CD8-positive, alpha-beta memory T cell (primary cell): Measurements from ENCODE around the gene TUBGCP2. TPM values are rescaled to one million over a fixed set of nuclear protein-coding genes. Genes with fewer than 3 reads are reported as not detected.

Experiments
- CTCF ChIA-PET: fragments of 350-600 bp; sonication (Branson Sonifier 250); formaldehyde crosslinking; loops from one replicate; lab custom pipeline; 2021; ENCODE audit warnings: antibody characterized with exemption; lab: Charles Lee
- POLR2A ChIA-PET: fragments of 350-600 bp; sonication (Branson Sonifier 250); formaldehyde crosslinking; loops from one replicate; lab custom pipeline; 2021; ENCODE audit warnings: antibody characterized with exemption; lab: Charles Lee
- DNase-seq, 5 donors: peaks; one replicate each; pipeline versions ENCODE4 v3.0.0 to v3.0.0-alpha.2; 2020 to 2022; ENCODE audit warnings: mixed read lengths in 1 of 5
- H3K27ac ChIP-seq: one replicate; pipeline ENCODE4 v1.7.0; 2013; ENCODE audit warnings: low read depth, mild to moderate bottlenecking, low read length, moderate library complexity
- H3K27me3 ChIP-seq: 2 replicates; pipeline ENCODE4 v1.7.0; 2013; ENCODE audit warnings: low read length, mild to moderate bottlenecking; ENCODE audit not compliant: insufficient read depth, poor library complexity, severe bottlenecking
- H3K36me3 ChIP-seq: 2 replicates; pipeline ENCODE4 v1.7.0; 2013; ENCODE audit warnings: mild to moderate bottlenecking, low read length, moderate library complexity; ENCODE audit not compliant: insufficient read depth
- H3K4me1 ChIP-seq: 2 replicates; pipeline ENCODE4 v1.7.0; 2013; ENCODE audit warnings: mild to moderate bottlenecking, low read length, moderate library complexity; ENCODE audit not compliant: insufficient read depth
- H3K4me3 ChIP-seq: 2 replicates; pipeline ENCODE4 v1.7.0; 2013; ENCODE audit warnings: mild to moderate bottlenecking, low read length
- H3K9me3 ChIP-seq: 2 replicates; pipeline ENCODE4 v1.7.0; 2013; ENCODE audit warnings: mild to moderate bottlenecking, low read length
- H3K27ac Mint-ChIP-seq, 8 donors: one replicate each; pipeline ENCODE4 v1.8.0; 2020 to 2021; ENCODE audit warnings: mixed read lengths in 8 of 8, mild to moderate bottlenecking in 6 of 8, inconsistent platforms in 3 of 8, moderate library complexity in 3 of 8
- H3K27me3 Mint-ChIP-seq, 2 donors: one replicate each; pipeline ENCODE4 v1.8.0; 2020 to 2021; ENCODE audit warnings: mixed read lengths in 2 of 2, mild to moderate bottlenecking in 1 of 2, moderate library complexity in 1 of 2
- H3K36me3 Mint-ChIP-seq, 3 donors: one replicate each; pipeline ENCODE4 v1.8.0; 2020 to 2021; ENCODE audit warnings: mixed read lengths in 3 of 3, inconsistent platforms in 1 of 3, mild to moderate bottlenecking in 1 of 3
- H3K4me1 Mint-ChIP-seq, 3 donors: one replicate each; pipeline ENCODE4 v1.8.0; 2020 to 2021; ENCODE audit warnings: mixed read lengths in 3 of 3, inconsistent platforms in 1 of 3, mild to moderate bottlenecking in 1 of 3
- H3K4me3 Mint-ChIP-seq, 7 donors: one replicate each; pipeline ENCODE4 v1.8.0; 2020 to 2021; ENCODE audit warnings: mixed read lengths in 7 of 7, mild to moderate bottlenecking in 6 of 7, moderate library complexity in 4 of 7, inconsistent platforms in 2 of 7
- H3K9me3 Mint-ChIP-seq, 5 donors: one replicate each; pipeline ENCODE4 v1.8.0; 2020 to 2022; ENCODE audit warnings: mixed read lengths in 5 of 5, mild to moderate bottlenecking in 3 of 5, moderate library complexity in 2 of 5, inconsistent platforms in 1 of 5
- polyA plus RNA-seq: library from polyadenylated mRNA; unstranded; fragments of 300-500 nt; fragmentation: Illumina TruSeq; gene quantifications from one replicate; pipeline ENCODE4 v1.2.3, GENCODE V29; 2021
- total RNA-seq, 2 experiments: library from RNA; stranded (reverse); gene quantifications; one replicate each; pipeline ENCODE4 v1.2.3, GENCODE V29; 2021

Gene TUBGCP2
- total and polyA plus RNA-seq, 3 experiments from 2014 or later: 39.9 to 68.1 (median 67.9) TPM

- CTCF ChIA-PET: no interaction called here
Measured at GRCh38 chr10:133347710-133348517, 39.2 kb upstream of the TUBGCP2 start.

GRCh38 chr10:133346413-133346812 lies 37.7 kb upstream of the TUBGCP2 start:
- Mint-ChIP-seq H3K4me1 (no peaks in the 10 kb centered on the region), H3K36me3 (peaks cover 0 to 1% (median 0%) of the 10 kb centered on the region in 3 donors), H3K27me3 (peaks cover 20 to 39% of the 10 kb centered on the region in 2 donors), H3K27ac (no peak overlapping the region), H3K9me3 (no peaks in the 10 kb centered on the region), H3K4me3 (no peak overlapping the region)
- DNase-seq: no peak
- H3K4me3 ChIP-seq: no peak overlapping the region
- H3K27me3 ChIP-seq: peaks cover 6% of the 10 kb centered on the region
- ChIA-PET POLR2A (no interaction called here), CTCF (no interaction called here)
- no peaks in the 10 kb centered on the region for H3K36me3 ChIP-seq
- H3K4me1 ChIP-seq: no peaks in the 10 kb centered on the region
- no peaks in the 10 kb centered on the region for H3K9me3 ChIP-seq
- no peak overlapping the region for H3K27ac ChIP-seq

More at GRCh38 chr10:133347710-133348517, 39.2 kb upstream of the TUBGCP2 start:
- Histone ChIP-seq H3K9me3 (no peaks in the 10 kb centered on the region), H3K27me3 (peaks cover 6% of the 10 kb centered on the region), H3K4me3 (no peak overlapping the region), H3K27ac (no peak overlapping the region), H3K36me3 (no peaks in the 10 kb centered on the region), H3K4me1 (no peaks in the 10 kb centered on the region)
- DNase-seq: no peak
- no peak overlapping the region for H3K4me3 Mint-ChIP-seq
- peak overlapping the region in 1 of 8 donors; percentile 68 for H3K27ac Mint-ChIP-seq
- POLR2A ChIA-PET: no interaction called here
- no peaks in the 10 kb centered on the region for H3K4me1 Mint-ChIP-seq
- H3K36me3 Mint-ChIP-seq: no peaks in the 10 kb centered on the region
- peaks cover 19 to 32% of the 10 kb centered on the region in 2 donors for H3K27me3 Mint-ChIP-seq
- no peaks in the 10 kb centered on the region for H3K9me3 Mint-ChIP-seq

DNA sequence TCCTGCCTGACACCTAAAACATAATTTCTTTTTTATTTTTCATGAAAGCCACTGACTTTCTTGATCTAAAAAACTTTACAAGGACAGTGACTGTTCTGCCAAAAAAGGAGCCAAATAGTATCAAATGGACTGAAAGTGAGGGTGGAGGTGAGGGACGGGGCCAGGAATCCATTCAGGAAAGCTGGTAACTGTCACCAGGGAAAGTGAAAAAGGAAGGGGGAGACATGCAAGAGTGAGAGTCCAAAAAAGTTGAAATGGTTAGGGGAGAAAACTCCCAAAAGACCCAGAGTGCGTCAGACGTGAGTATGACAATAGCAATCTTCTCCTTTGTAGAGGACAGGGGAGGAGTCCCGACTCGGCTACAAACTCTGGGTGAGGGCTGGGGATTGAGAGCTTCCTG lies 35.6 kb upstream of the TUBGCP2 start:
- no peaks in the 10 kb centered on the region for H3K9me3 ChIP-seq
- no peaks in the 10 kb centered on the region for H3K4me1 Mint-ChIP-seq
- peak overlapping the region in 1 of 8 donors; percentile 45 for H3K27ac Mint-ChIP-seq
- H3K4me1 ChIP-seq: no peaks in the 10 kb centered on the region
- H3K36me3 Mint-ChIP-seq: peaks cover 0 to 1% (median 0%) of the 10 kb centered on the region in 3 donors
- DNase-seq: no peak
- H3K4me3 ChIP-seq: no peak overlapping the region
- ChIA-PET CTCF (interaction anchor here (1.7 kb wide), 1 partner anchor 14 kb away, joined by 5 read pairs; no protein-coding TSS in a partner anchor), POLR2A (no interaction called here)
- peaks cover 20 to 37% of the 10 kb centered on the region in 2 donors for H3K27me3 Mint-ChIP-seq
- H3K9me3 Mint-ChIP-seq: no peaks in the 10 kb centered on the region
- H3K4me3 Mint-ChIP-seq: peak overlapping the region in 1 of 7 donors; percentile 27
- H3K36me3 ChIP-seq: no peaks in the 10 kb centered on the region
- H3K27me3 ChIP-seq: peaks cover 6% of the 10 kb centered on the region
- H3K27ac ChIP-seq: no peak overlapping the region

GRCh38 chr10:133343558-133343957 lies 34.9 kb upstream of the TUBGCP2 start:
- H3K36me3 Mint-ChIP-seq: peaks cover 0 to 1% (median 0%) of the 10 kb centered on the region in 3 donors
- no peaks in the 10 kb centered on the region for H3K9me3 ChIP-seq
- H3K27me3 ChIP-seq: peaks cover 6% of the 10 kb centered on the region
- ChIA-PET POLR2A (interaction anchor here (0.6 kb wide), 1 partner anchor 8 kb away, joined by 4 read pairs; no protein-coding TSS in a partner anchor), CTCF (no interaction called here)
- no peak overlapping the region for H3K27ac Mint-ChIP-seq
- H3K4me1 Mint-ChIP-seq: no peaks in the 10 kb centered on the region
- no peak for DNase-seq
- no peak overlapping the region for H3K27ac ChIP-seq
- H3K4me3 Mint-ChIP-seq: no peak overlapping the region
- no peaks in the 10 kb centered on the region for H3K36me3 ChIP-seq
- no peak overlapping the region for H3K4me3 ChIP-seq
- H3K4me1 ChIP-seq: no peaks in the 10 kb centered on the region
- no peaks in the 10 kb centered on the region for H3K9me3 Mint-ChIP-seq
- peaks cover 18 to 33% of the 10 kb centered on the region in 2 donors for H3K27me3 Mint-ChIP-seq

DNA sequence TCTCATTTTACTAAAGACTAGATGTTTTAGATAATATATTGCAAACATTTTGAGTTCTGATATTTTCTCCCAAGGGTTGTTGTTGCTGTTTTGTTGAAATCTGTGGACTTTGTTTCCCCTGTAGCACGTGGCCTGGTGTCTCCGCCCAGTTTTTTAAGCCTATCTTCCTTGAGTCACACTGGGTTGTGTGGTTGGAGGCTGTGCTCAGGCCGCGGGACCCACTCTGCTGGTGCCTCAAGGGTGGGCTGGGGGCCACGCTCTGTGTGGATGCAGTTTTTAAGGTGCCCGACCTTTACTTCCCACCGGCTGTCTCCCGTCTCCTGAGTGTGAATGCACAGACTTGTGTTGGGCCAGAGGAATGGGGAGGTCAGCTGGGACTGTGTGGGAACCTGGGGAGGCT lies 34.3 kb upstream of the TUBGCP2 start:
- peak in 1 of 5 donors; percentile 35 for DNase-seq
- no peak overlapping the region for H3K27ac Mint-ChIP-seq
- H3K27me3 ChIP-seq: peaks cover 6% of the 10 kb centered on the region
- no peak overlapping the region for H3K27ac ChIP-seq
- peaks cover 3% of the 10 kb centered on the region for H3K4me1 ChIP-seq
- H3K4me1 Mint-ChIP-seq: no peaks in the 10 kb centered on the region
- H3K36me3 Mint-ChIP-seq: peaks cover 0 to 1% (median 0%) of the 10 kb centered on the region in 3 donors
- H3K27me3 Mint-ChIP-seq: peaks cover 18 to 33% of the 10 kb centered on the region in 2 donors
- H3K36me3 ChIP-seq: no peaks in the 10 kb centered on the region
- no peak overlapping the region for H3K4me3 ChIP-seq
- H3K4me3 Mint-ChIP-seq: no peak overlapping the region
- H3K9me3 Mint-ChIP-seq: no peaks in the 10 kb centered on the region
- ChIA-PET CTCF (no interaction called here), POLR2A (no interaction called here)
- no peaks in the 10 kb centered on the region for H3K9me3 ChIP-seq

- POLR2A ChIA-PET: no interaction called here
- peaks cover 6% of the 10 kb centered on the region for H3K27me3 ChIP-seq
- Mint-ChIP-seq H3K4me3 (peak overlapping the region in 1 of 7 donors; percentile 24), H3K36me3 (peaks cover 0 to 1% (median 0%) of the 10 kb centered on the region in 3 donors), H3K4me1 (no peaks in the 10 kb centered on the region), H3K27ac (peak overlapping the region in 1 of 8 donors; percentile 56), H3K27me3 (peaks cover 18 to 33% of the 10 kb centered on the region in 2 donors), H3K9me3 (no peaks in the 10 kb centered on the region)
- CTCF ChIA-PET: no interaction called here
- DNase-seq: no peak
- H3K9me3 ChIP-seq: no peaks in the 10 kb centered on the region
- no peaks in the 10 kb centered on the region for H3K36me3 ChIP-seq
- no peak overlapping the region for H3K4me3 ChIP-seq
- no peak overlapping the region for H3K27ac ChIP-seq
- peaks cover 13% of the 10 kb centered on the region for H3K4me1 ChIP-seq
Measured at GRCh38 chr10:133341983-133342382, 33.3 kb upstream of the TUBGCP2 start.

- no peaks in the 10 kb centered on the region for H3K9me3 Mint-ChIP-seq
- peaks cover 4 to 21% of the 10 kb centered on the region in 2 donors for H3K27me3 Mint-ChIP-seq
- H3K27ac Mint-ChIP-seq: no peak overlapping the region
- no peaks in the 10 kb centered on the region for H3K9me3 ChIP-seq
- H3K36me3 ChIP-seq: no peaks in the 10 kb centered on the region
- POLR2A ChIA-PET: no interaction called here
- no peak overlapping the region for H3K4me3 ChIP-seq
- H3K27me3 ChIP-seq: peaks cover 6% of the 10 kb centered on the region
- peaks cover 0 to 1% (median 1%) of the 10 kb centered on the region in 3 donors for H3K36me3 Mint-ChIP-seq
- no peak for DNase-seq
- no peak overlapping the region for H3K27ac ChIP-seq
- H3K4me3 Mint-ChIP-seq: no peak overlapping the region
- CTCF ChIA-PET: interaction anchor here (2.2 kb wide), 1 partner anchor 10 kb away, joined by 10 read pairs; no protein-coding TSS in a partner anchor
- peaks cover under 1 to 2% (median 2%) of the 10 kb centered on the region in 3 donors for H3K4me1 Mint-ChIP-seq
- peaks cover 19% of the 10 kb centered on the region for H3K4me1 ChIP-seq
Measured at GRCh38 chr10:133339708-133340380, 31.2 kb upstream of the TUBGCP2 start.
